K562 (cell line): ENCODE data around the gene EPHA1. TPM values are rescaled to one million over a fixed set of nuclear protein-coding genes. Genes with fewer than 3 reads are reported as not detected.

ENCODE experiments used
- ATAC-seq: fragments of 200-7000 bp; cut with Tn5 transposase; 3 replicates; pipeline ENCODE4 v1.9.1; 2020; ENCODE audit warnings: moderate library complexity
- BruUV-seq: library from RNA; stranded (reverse); fragments of 400-500 nt; replicated peaks from 2 replicates; lab custom pipeline; 2021; lab: Mats Ljungman, UMichigan
- CTCF ChIA-PET: fragments of 300-600 bp; formaldehyde crosslinking; extraction: SDS; loops from one replicate; lab custom pipeline; 2021; ENCODE audit warnings: low intra/inter-chr PET ratio; lab: Yijun Ruan, JAX
- POLR2A ChIA-PET: fragments of 300-600, 350-650 bp; sonication (Branson Sonifier 250); formaldehyde crosslinking; extraction: SDS; loops from one replicate; lab custom pipeline; 2021; ENCODE audit warnings: antibody characterized with exemption, inconsistent platforms; lab: Yijun Ruan, JAX
- DNase-seq, 4 experiments: peaks; one replicate each; pipeline versions ENCODE4 v3.0.0 to v3.0.0-alpha.2; 2011 to 2018; ENCODE audit warnings: low spot score in 3 of 4, mixed read lengths in 3 of 4; ENCODE audit errors: extremely low read depth in 1 of 4
- FAIRE-seq: peaks from 2 replicates; lab custom pipeline; 2011; peaks lifted over from hg19 to GRCh38; lab: Jason Lieb, UNC
- H2AFZ ChIP-seq: 2 replicates; pipeline ENCODE4 v1.6.0; 2011; ENCODE audit warnings: low read depth, low read length, control low read depth, inconsistent platforms
- H3K27ac ChIP-seq: fragments of 200-600 bp; 3 replicates; pipeline ENCODE4 v1.8.0; 2011; ENCODE audit warnings: low read depth, mild to moderate bottlenecking, control low read depth, inconsistent platforms, low read length, moderate library complexity, mixed read lengths; ENCODE audit errors: extremely low read depth
- H3K27me3 ChIP-seq, 2 experiments: fragments of 300-600 bp in 1 of 2; 2 replicates in 1 of 2; 3 replicates in 1 of 2; pipeline versions ENCODE4 v1.6.0 to v1.8.0; 2011; ENCODE audit warnings: inconsistent platforms in 2 of 2, low read length in 2 of 2, mild to moderate bottlenecking in 1 of 2, mixed read lengths in 1 of 2, moderate library complexity in 1 of 2; ENCODE audit not compliant: control insufficient read depth in 2 of 2, insufficient read depth in 2 of 2
- H3K36me3 ChIP-seq: fragments of 300-600 bp; 3 replicates; pipeline ENCODE4 v1.8.0; 2011; ENCODE audit warnings: mild to moderate bottlenecking, low read length, inconsistent platforms; ENCODE audit not compliant: control insufficient read depth, insufficient read depth
- H3K4me1 ChIP-seq, 2 experiments: fragments of 200-600 bp in 1 of 2; replicated peaks in 1 of 2; 2 replicates in 1 of 2; 3 replicates in 1 of 2; pipeline versions ENCODE4 v1.5.1 to v1.8.0; 2011; ENCODE audit warnings: inconsistent platforms in 2 of 2, low read length in 2 of 2, mild to moderate bottlenecking in 1 of 2, mixed read lengths in 1 of 2, moderate library complexity in 1 of 2; ENCODE audit not compliant: control insufficient read depth in 2 of 2, insufficient read depth in 2 of 2
- H3K4me2 ChIP-seq: 2 replicates; pipeline ENCODE4 v1.6.1; 2011; ENCODE audit warnings: low read length, control low read depth, inconsistent platforms, mixed read lengths; ENCODE audit not compliant: insufficient read depth
- H3K4me3 ChIP-seq: fragments of 200-600 bp; sonication (generic), shearing (Covaris generic); 2 replicates; pipeline ENCODE4 v1.5.1; 2016; ENCODE audit warnings: control low read depth, inconsistent platforms
- H3K79me2 ChIP-seq: fragments of 200-600 bp; 3 replicates; pipeline ENCODE4 v1.8.0; 2011; ENCODE audit warnings: low read length, inconsistent platforms; ENCODE audit not compliant: control insufficient read depth, insufficient read depth
- H3K9ac ChIP-seq, 2 experiments: 2 replicates each; pipeline versions ENCODE4 v1.6.0 to v1.6.1; 2011; ENCODE audit warnings: low read depth in 2 of 2, low read length in 2 of 2, control low read depth in 1 of 2, inconsistent platforms in 1 of 2, mild to moderate bottlenecking in 1 of 2, mixed read lengths in 1 of 2; ENCODE audit not compliant: insufficient read depth in 1 of 2
- H3K9me1 ChIP-seq: one replicate; pipeline ENCODE4 v1.6.0; 2011; ENCODE audit warnings: inconsistent platforms, mild to moderate bottlenecking, low read length, moderate library complexity; ENCODE audit not compliant: control insufficient read depth, insufficient read depth
- H3K9me3 ChIP-seq: replicated peaks from 2 replicates; pipeline ENCODE4 v1.5.1; 2011; ENCODE audit warnings: low read depth, low read length, inconsistent platforms; ENCODE audit not compliant: control insufficient read depth, insufficient read depth
- H4K20me1 ChIP-seq: replicated peaks from 2 replicates; pipeline ENCODE4 v1.6.1; 2011; ENCODE audit warnings: low read length, inconsistent platforms, mixed read lengths; ENCODE audit not compliant: control insufficient read depth, insufficient read depth
- ARHGAP35 ChIP-seq: fragments of 450-650 bp; IDR thresholded peaks from 2 replicates; pipeline ENCODE4 v1.6.1; 2018; ENCODE audit not compliant: partially characterized antibody
- ARID2 ChIP-seq: fragments of 450-650 bp; IDR thresholded peaks from 2 replicates; pipeline ENCODE4 v1.6.1; 2017; ENCODE audit warnings: antibody characterized with exemption, mild to moderate bottlenecking
- CEBPZ ChIP-seq: fragments of 150-350 bp; IDR thresholded peaks from 2 replicates; pipeline ENCODE4 v1.6.1; 2014; ENCODE audit warnings: low read depth, mild to moderate bottlenecking, low read length, borderline replicate concordance
- MCM7 ChIP-seq, 2 experiments: fragments of 450-650 bp; IDR thresholded peaks; 2 replicates each; pipeline ENCODE4 v1.6.1; 2016 to 2018
- NCOA6 ChIP-seq: fragments of 450-650 bp; IDR thresholded peaks from 2 replicates; pipeline ENCODE4 v1.6.1; 2017; ENCODE audit warnings: mild to moderate bottlenecking
- PBX2 ChIP-seq, 2 experiments: IDR thresholded peaks in 1 of 2; conservative IDR thresholded peaks in 1 of 2; 2 replicates each; pipeline ENCODE4 v1.6.1; 2016; ENCODE audit warnings: low read depth in 2 of 2, mild to moderate bottlenecking in 1 of 2, missing compliant biosample characterization in 1 of 2, missing genetic modification characterization in 1 of 2, moderate library complexity in 1 of 2
- PCBP1 ChIP-seq: fragments of 200-400 bp; formaldehyde crosslinking; IDR thresholded peaks from 2 replicates; pipeline ENCODE4 v1.6.1; 2018; ENCODE audit warnings: mild to moderate bottlenecking, low read depth, low read length; ENCODE audit not compliant: poor library complexity, severe bottlenecking
- ZNF133 ChIP-seq: fragments of 250-450 bp; sonication (Bioruptor Pico); IDR thresholded peaks from 2 replicates; pipeline ENCODE4 v1.4.0; 2020; ENCODE audit warnings: mild to moderate bottlenecking
- ZNF146 ChIP-seq: IDR thresholded peaks from one replicate; pipeline ENCODE4 v1.6.1; 2018; ENCODE audit warnings: missing compliant biosample characterization; ENCODE audit not compliant: unreplicated experiment
- ZNF311 ChIP-seq: fragments of 250-450 bp; sonication (Bioruptor Pico); IDR thresholded peaks from 2 replicates; pipeline ENCODE4 v1.4.0; 2020; ENCODE audit warnings: mild to moderate bottlenecking, moderate library complexity
- ZNF316 ChIP-seq: fragments of 450-650 bp; IDR thresholded peaks from 2 replicates; pipeline ENCODE4 v1.6.1; 2016
- WGBS: fragments of 100-300 bp; shearing (Covaris generic); methylation state at CpG from one replicate; pipeline ENCODE4 v1.1.6; 2016; ENCODE audit warnings: low coverage, mixed read lengths; ENCODE audit not compliant: insufficient coverage; ENCODE audit errors: missing lambda C conversion rate; 5-methylcytosine and 5-hydroxymethylcytosine counted together
- in situ Hi-C: fragments of 300-500 bp; cut with MboI; formaldehyde crosslinking; loops from 4 replicates; pipeline ENCODE4 v1.15.0; 2018; ENCODE audit warnings: inconsistent platforms, mixed read lengths
- intact Hi-C: fragments of 100-400 bp; cut with micrococcal nuclease; formaldehyde crosslinking; loops from 2 replicates; pipeline ENCODE4 v1.14.2; 2022
- polyA plus RNA-seq, 8 experiments: library from polyadenylated mRNA; depleted of rRNA in 4 of 8; stranded (reverse) in 5 of 8; unstranded in 3 of 8; fragments of >200 nt; fragmentation: Nextera tagmentation in 2 of 8; fragmentation: Illumina TruSeq in 1 of 8; extraction: Ambion mirVana in 2 of 8; extraction: Trizol in 1 of 8; gene quantifications; 2 replicates each; pipeline versions ENCODE4 v1.2.1 to v1.2.3, GENCODE V29; 2011 to 2014; ENCODE audit warnings: inconsistent platforms in 1 of 8, missing spikeins in 1 of 8
- total RNA-seq, 7 experiments: library from RNA; depleted of rRNA in 6 of 7; stranded (reverse); fragments of >200 nt in 6 of 7; fragmentation: Illumina TruSeq in 2 of 7; extraction: Trizol in 2 of 7; gene quantifications; 2 replicates each; pipeline versions ENCODE4 v1.2.1 to v1.2.3, GENCODE V29; 2011 to 2021; ENCODE audit warnings: low replicate concordance in 1 of 7
- TF ChIP-seq, protein P1 (sequence below): fragments of 250-450 bp; sonication (Bioruptor Pico); IDR thresholded peaks from 2 replicates; pipeline ENCODE4 v1.8.0; 2021; ENCODE audit warnings: mild to moderate bottlenecking, moderate library complexity
- TF ChIP-seq, protein P2 (sequence below): fragments of 450-650 bp; IDR thresholded peaks from 2 replicates; pipeline ENCODE4 v1.6.1; 2016

The EPHA1 gene
- total and polyA plus RNA-seq, 9 of the 15 experiments (the other 6 are each of a cell fraction or from before 2014, with no cell fraction given) = 0.22 to 0.57 (median 0.32) TPM; not detected in 6

- H3K9ac ChIP-seq = no peak overlapping the region
- H4K20me1 ChIP-seq = no peaks in the 10 kb centered on the region
- H3K4me3 ChIP-seq = no peak overlapping the region
- H3K4me2 ChIP-seq = no peak overlapping the region
- no peak overlapping the region for H3K27ac ChIP-seq
- 5% methylated on average over 5 of the region's 5 CpGs for WGBS
- no peaks in the 10 kb centered on the region for H3K9me1 ChIP-seq
- FAIRE-seq (no peak), ATAC-seq (no peak), DNase-seq (no peak)
- H3K4me1 ChIP-seq = peaks cover 0 to 10% of the 10 kb centered on the region in 2 experiments; a peak in 3 of 5 replicates
- in situ Hi-C loops = no loop called here
- intact Hi-C loops = loop anchor here (2.0 to 5.0 kb wide), 2 partner anchors 34 to 69 kb away; partner anchors contain the start of gene ZYX
- no peaks in the 10 kb centered on the region for H3K9me3 ChIP-seq
- H3K79me2 ChIP-seq = no peaks in the 10 kb centered on the region
- H2AFZ ChIP-seq = no peak overlapping the region
- H3K27me3 ChIP-seq = peaks cover 48 to 64% of the 10 kb centered on the region in 2 experiments
- no peaks in the 10 kb centered on the region for H3K36me3 ChIP-seq
- no TSS peak for BruUV-seq
- ChIA-PET CTCF (no interaction called here), POLR2A (interaction anchor here (0.6 kb wide), 1 partner anchor 22 kb away, joined by 5 read pairs; no protein-coding TSS in a partner anchor)
- TF ChIP-seq ZNF146 (CRISPR knock-in tag) (no peak), ZNF316 (peak; percentile 28; the same call in 1 of the 2 replicates), ARID2 (no peak), PBX2 (CRISPR knock-in tag; IDR thresholded peaks at IDR 0.05; ENCODE audit: low read depth) (no peak), PBX2 (tag; conservative IDR thresholded peaks at IDR 0.05; ENCODE audit: low read depth) (peak; percentile 65), ARHGAP35 (no peak), PCBP1 (no peak), CEBPZ (no peak), NCOA6 (no peak), MCM7 (IDR thresholded peaks at IDR 0.05) (no peak), ZNF133 (CRISPR knock-in tag) (no peak), ZNF311 (CRISPR knock-in tag) (no peak)
- TF ChIP-seq, protein P1, sequence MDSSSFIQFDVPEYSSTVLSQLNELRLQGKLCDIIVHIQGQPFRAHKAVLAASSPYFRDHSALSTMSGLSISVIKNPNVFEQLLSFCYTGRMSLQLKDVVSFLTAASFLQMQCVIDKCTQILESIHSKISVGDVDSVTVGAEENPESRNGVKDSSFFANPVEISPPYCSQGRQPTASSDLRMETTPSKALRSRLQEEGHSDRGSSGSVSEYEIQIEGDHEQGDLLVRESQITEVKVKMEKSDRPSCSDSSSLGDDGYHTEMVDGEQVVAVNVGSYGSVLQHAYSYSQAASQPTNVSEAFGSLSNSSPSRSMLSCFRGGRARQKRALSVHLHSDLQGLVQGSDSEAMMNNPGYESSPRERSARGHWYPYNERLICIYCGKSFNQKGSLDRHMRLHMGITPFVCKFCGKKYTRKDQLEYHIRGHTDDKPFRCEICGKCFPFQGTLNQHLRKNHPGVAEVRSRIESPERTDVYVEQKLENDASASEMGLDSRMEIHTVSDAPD (CRISPR knock-in tag) = no peak
- TF ChIP-seq, protein P2, sequence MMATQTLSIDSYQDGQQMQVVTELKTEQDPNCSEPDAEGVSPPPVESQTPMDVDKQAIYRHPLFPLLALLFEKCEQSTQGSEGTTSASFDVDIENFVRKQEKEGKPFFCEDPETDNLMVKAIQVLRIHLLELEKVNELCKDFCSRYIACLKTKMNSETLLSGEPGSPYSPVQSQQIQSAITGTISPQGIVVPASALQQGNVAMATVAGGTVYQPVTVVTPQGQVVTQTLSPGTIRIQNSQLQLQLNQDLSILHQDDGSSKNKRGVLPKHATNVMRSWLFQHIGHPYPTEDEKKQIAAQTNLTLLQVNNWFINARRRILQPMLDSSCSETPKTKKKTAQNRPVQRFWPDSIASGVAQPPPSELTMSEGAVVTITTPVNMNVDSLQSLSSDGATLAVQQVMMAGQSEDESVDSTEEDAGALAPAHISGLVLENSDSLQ = peak; percentile 82
These were observed 60.7 kb downstream of the EPHA1 start for GRCh38 chr7:143347950-143348349.
